ENCODE measurements around the gene LGALS8.
"Not testable (repeated sequence)": the region's sequence is repeated elsewhere in the genome, so short reads cannot be mapped to it uniquely, and the experiment has no call there.

LGALS8 gene

DNA sequence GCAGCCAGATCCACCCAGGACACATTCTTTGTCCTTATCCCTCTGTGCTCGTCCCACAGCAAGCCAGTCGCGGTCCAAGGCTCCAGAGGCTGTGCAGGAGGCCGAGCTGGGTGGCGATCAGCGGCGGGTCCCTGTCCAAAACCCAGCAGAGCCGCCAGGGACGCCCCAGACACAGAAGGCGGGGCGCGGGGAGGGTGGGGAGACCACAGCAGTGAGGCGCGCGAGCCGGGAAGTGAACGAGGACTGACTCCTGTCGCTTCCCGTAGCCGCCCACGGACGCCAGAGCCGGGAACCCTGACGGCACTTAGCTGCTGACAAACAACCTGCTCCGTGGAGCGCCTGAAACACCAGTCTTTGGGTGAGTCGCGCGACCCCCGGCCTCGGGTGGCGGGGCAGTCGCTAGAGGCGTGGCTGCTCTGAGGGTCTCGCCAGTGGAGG is at the start of gene LGALS8:
Gene LGALS8, plus strand, starts transcription at position 279 of the 438 bp plus-strand sequence. CDS start 2,089 bp downstream, outside the sequence.
- peak; percentile 80 for DNase-seq

DNA sequence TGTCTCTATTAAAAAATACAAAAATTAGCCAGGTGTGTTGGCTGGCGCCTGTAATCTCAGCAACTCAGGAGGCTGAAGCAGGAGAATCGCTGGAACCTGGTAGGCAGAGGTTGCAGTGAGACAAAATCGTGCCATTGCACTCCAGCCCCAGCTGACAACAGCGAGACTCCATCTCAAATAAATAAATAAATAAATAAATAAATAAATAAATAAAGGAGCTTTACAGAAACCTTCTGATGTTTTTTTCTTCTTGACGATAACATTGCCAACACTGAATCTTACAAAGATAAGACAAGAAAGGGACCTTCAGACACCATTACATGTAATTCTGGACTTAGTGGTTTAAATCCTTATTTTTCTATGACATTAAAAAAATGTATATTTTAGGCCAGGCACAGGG is 47.8 kb upstream of the LGALS8 start:
- DNase-seq: no peak

GRCh38 chr1:236480758-236481436 is 42.9 kb upstream of the LGALS8 start:
- DNase-seq: peak; percentile 7

- no peak for DNase-seq
Observed at GRCh38 chr1:236484310-236484971, 39.3 kb upstream of the LGALS8 start.

GRCh38 chr1:236486356-236487002 is 37.3 kb upstream of the LGALS8 start:
- no peak for DNase-seq

DNA sequence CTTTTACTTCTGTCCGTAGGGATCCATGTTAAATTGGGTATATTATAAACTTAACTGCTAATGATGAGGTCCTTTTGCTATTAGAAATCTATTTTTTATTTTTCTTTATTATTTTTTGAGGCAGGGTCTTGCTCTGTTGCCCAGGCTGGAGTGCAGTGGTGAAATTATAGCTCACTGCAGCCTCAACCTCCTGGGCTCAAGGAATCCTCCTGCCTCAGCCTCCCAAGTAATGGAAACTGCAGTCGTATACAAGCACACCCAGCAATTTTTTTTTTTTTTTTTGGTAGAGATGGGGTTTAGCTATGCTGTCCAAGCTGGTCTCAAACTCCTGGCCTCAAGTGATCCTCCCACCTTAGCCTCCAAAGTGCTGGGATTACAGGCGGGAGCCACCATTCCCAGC is 34.6 kb upstream of the LGALS8 start:
- DNase-seq: not testable (repeated sequence)

GRCh38 chr1:236489710-236490377 is 33.9 kb upstream of the LGALS8 start:
- DNase-seq: peak; percentile 55

- DNase-seq: no peak
Observed at GRCh38 chr1:236491469-236492136, 32.2 kb upstream of the LGALS8 start.

DNA sequence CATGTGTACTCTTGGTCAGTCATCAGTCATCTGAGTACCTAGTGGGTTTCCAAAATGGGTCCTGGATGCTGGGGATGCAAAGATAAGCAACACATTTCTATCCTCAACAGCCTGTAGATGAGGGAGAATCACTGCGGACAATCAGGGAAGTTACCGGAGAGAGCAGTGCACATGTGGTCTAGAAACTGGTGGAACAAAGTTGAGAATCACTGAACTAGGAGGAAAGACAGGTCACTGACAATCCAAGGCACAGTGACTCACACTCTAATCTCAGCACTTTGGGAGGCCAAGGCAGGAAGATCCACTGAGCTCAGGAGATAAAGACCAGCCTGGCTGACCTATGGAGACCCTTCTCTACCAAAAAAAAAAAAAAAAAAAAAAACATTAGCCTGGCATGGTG is 31.4 kb upstream of the LGALS8 start:
- DNase-seq: no peak

DNA sequence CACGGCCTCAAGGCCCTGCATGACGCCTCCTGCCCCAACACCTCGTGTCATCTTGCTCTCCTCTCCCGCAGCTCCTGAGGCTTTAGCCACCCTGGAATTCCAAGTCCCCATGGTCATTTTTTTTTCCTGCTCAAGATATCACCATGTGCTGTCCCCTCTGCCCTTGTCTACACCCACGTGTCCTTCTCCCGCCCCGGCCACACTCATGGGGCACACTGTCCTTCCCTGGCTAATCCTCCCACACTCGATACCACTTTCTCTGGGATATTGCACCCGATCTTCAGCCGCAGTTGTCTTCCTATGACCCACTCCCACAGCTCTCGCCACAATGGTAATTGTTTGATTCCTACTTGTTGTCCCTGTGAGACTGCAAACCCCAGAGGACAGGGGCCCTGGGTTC is 29.7 kb upstream of the LGALS8 start:
- no peak for DNase-seq

DNA sequence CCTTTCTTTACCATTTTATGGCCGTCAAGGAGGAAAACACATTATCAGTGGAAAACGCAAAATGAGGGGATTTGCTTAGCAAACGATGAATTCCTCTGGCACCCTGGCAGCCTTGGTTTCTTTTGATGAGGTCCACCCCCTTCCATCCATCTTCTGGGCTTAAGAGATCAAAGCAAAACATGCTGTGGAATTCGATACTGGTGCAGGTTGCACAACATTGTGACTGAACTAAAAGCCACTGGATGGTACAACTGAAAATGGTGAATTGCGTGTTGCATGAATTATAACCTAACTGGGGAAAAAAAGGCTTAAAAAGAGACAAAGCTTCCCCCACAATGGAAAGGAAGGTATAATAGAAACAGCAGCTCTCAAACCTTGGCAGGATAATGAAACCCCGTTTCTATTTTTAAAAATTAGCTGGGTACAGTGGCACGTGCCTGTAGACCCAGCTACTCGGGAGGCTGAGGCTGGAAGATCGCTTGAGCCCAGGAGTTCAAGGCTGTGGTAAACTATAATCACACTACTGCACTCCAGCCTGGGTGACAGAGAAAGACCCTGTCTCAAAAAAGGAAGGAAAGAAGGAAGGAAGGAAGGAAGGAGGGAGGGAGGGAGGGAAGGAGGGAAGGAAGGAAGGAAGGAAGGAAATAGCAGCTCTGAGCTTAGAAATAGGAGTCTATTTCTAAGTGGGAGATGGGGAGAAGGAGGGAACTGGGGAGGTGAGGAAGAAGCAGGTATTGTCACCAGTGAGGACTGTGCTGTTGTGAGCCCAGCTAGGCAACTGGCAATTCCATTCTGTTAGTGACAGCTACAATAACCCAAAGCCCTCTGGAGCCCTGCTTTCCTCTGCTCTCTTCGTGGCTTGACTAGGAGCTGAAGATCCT is 29.0 kb upstream of the LGALS8 start:
- no peak for DNase-seq

GRCh38 chr1:236495467-236496112 is 28.2 kb upstream of the LGALS8 start:
- no peak for DNase-seq

DNA sequence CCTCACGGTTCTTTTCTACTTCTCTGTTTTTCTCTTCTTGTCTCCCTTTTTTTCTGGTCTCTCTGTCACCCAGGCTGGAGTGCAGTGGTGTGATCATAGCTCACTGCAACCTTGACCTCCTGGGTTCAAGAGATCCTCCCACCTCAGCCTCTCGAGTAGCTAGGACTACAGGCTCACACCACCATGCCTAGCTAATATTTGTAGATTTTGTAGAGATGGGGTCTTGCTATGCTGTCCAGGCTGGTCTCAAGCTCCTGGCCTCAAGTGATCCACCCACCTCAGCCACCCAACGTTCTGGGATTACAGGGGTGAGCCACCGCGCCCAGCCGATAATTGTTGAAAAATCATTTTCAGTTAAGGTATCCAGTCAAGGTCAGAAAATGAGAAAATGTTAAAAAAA is 25.9 kb upstream of the LGALS8 start:
- DNase-seq: no peak

DNA sequence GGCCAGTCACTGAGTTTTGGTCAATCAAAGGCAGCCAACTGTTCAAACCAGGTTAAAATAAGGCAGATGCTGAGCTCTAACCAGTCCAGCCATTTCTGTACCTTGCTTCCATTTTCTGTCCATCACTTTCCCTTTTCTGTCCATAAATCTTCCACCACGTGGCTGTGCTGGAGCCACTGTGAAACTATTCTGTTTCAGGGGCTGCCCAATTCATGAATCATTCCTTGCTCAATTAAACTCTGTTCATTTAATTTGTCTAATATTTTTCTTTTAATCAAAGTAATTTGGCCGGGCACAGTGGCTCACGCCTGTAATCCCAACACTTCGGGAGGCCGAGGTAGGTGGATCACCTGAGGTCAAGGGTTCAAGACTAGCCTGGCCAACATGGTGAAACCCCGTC is 22.7 kb upstream of the LGALS8 start:
- DNase-seq: no peak

GRCh38 chr1:236502579-236502971 is 21.2 kb upstream of the LGALS8 start:
- DNase-seq: no peak

DNA sequence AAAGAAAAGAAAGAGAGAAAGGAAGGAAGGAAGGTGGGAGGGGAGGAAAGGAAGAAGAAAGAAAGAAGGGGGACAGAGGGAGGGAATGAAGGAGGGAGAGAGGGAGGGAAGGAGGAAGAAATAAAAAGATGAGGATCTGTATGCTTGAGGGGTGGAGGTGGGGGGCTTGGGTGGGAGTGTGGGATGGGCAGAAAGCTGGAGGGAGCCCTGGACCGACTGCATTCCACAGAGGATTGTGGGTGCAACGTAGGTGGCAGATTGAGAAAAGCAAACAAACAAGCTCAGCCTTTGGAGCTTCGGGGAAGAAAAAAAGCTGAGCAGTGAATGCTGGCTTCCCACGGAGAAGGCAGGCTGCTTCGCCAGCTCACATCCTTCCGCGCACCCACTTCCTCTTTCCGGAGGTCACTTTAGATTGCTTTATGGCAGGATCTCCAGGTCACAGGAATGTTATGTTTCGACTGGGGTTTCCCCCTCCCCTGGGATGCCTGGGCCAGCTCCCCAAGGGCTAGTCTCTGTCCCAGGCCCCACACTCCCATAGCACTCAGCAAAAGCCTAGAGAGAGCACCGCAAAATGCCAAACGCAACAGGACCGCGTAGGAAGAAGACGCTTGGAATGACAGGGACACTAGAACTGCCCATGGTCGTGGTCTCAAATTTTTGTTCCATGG is 20.7 kb upstream of the LGALS8 start:
- no peak for DNase-seq

DNA sequence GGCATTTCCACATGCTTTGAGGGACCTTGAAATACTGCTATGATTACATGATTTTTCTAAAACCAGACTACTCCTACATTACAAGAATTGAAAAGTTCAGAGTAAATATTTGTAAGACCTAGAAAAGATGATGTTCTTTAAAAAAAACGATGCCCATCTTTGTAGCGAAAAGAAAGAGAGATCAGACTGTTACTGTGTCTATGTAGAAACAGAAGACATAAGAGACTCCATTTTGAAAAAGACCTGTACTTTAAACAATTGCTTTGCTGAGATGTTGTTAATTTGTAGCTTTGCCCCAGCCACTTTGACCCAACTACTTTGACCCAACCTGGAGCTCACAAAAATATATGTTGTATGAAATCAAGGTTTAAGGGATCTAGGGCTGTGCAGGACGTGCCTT is 19.4 kb upstream of the LGALS8 start:
- DNase-seq: not testable (repeated sequence)

- no peak for DNase-seq
Observed at GRCh38 chr1:236507022-236507700, 16.6 kb upstream of the LGALS8 start.

GRCh38 chr1:236508593-236509027 is 15.2 kb upstream of the LGALS8 start:
- no peak for DNase-seq

- DNase-seq: no peak
Observed at GRCh38 chr1:236509203-236509602, 14.6 kb upstream of the LGALS8 start.
